ENCODE results near the gene GPR35.

Gene GPR35, protein sequence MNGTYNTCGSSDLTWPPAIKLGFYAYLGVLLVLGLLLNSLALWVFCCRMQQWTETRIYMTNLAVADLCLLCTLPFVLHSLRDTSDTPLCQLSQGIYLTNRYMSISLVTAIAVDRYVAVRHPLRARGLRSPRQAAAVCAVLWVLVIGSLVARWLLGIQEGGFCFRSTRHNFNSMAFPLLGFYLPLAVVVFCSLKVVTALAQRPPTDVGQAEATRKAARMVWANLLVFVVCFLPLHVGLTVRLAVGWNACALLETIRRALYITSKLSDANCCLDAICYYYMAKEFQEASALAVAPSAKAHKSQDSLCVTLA

DNA sequence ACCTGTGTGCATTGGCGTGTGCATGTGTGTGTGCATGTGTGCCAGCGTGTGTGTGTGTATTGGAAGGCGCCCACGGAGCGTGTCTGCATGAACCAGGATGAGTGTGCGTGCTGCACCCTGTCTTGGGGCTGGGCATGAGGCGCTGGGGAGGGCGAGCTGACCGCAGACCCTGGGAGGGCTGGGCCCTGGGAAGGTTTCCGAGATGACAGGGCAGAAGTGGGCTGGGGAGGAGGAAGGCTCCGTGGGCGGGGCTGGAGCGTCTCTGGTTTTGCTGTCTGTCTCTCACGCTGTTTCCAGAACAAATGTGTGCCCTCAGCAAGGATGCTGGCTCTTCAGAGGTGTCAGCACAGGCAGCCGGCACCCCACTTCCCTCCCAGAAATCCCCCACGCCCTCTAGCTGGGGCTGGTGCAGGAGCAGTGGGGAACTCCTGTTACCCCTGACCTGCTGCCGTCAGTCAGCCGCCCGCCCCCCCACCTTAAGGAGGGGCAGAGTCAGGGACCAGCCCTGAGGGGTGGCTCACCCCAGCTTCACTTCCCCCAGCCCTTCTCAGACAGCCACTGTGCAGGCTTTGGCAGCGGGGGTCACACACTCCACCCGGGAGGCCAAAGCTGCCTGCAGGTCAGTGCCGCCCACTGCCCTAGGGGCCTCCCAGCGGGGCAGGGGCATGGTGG lies at the start of gene GPR35:
Gene GPR35 (plus strand): TSS at position 531 of the 672 bp plus-strand sequence. CDS start 4,473 bp downstream, outside the sequence.
- CTCF ChIA-PET: no interaction called here
- POLR2A ChIA-PET: no interaction called here
- no peak for DNase-seq (ENCODE audit: extremely low spot score)
- TF ChIP-seq FOXK2 (IDR thresholded peaks at IDR 0.05) (no peak), NFRKB (IDR thresholded peaks at IDR 0.05) (no peak)

DNA sequence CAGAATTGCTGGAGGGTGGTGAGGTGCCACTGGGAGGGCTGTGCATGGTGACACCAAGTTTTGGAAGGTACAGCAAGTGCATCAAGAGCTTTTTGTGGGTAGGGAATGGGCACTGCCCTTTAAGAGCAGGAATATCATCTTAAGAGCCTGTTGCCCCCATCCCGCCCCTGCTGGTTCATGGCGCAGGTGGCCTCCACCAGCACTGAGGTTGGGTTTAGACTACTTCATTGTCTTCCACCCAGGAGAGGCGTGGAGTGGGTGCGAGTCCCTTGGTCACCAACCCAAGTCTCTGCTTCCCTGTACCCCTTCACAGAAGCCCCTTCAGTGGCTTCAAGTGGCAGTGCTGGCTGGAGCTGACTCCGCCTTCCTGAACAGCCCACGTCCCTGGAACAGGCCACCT lies 49.2 kb upstream of the GPR35 start:
- POLR2A ChIA-PET: interaction anchor here (2.8 kb wide), 1 partner anchor 10 kb away, joined by 15 read pairs; the partner anchor contains the start of gene CAPN10
- TF ChIP-seq CTBP1 (IDR thresholded peaks at IDR 0.05; ENCODE audit: borderline replicate concordance): no peak
- no peak for TF ChIP-seq HDGF (IDR thresholded peaks at IDR 0.05; ENCODE audit: borderline replicate concordance)
- no peak for TF ChIP-seq FOXA1 (IDR thresholded peaks at IDR 0.05)
- CTCF ChIA-PET: no interaction called here
- DNase-seq (ENCODE audit: extremely low spot score): no peak

DNA sequence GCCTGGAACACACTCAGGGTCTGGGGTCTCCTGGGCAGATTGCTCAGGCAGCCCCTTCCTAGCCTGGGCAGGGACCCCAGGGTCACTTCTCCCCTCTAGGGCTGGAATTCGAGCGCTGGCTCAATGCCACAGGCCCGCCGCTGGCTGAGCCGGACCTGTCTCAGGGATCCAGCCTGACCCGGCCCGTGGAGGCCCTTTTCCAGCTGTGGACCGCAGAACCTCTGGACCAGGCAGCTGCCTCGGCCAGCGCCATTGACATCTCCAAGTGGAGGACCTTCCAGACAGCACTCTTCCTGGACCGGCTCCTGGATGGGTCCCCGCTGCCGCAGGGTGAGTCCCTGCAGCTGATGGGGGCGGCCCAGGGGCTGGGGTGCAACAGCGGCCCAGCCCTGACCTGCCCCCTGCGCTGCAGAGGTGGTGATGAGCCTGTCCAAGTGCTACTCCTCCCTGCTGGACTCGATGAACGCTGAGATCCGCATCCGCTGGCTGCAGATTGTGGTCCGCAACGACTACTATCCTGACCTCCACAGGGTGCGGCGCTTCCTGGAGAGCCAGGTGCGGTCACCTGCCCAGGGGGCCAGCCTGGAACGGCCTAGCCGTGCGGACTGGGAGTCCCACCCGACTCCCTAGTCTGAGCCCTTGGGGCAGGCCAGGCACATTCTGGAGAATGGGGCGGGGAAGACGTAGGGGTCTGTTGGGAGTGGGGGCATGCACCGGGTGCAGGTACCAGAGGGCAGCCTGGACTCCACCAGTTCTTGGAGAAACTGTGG lies 48.7 kb upstream of the GPR35 start:
- TF ChIP-seq NFRKB (IDR thresholded peaks at IDR 0.05): no peak
- no peak for TF ChIP-seq L3MBTL2 (conservative IDR thresholded peaks at IDR 0.05)
- no peak for TF ChIP-seq FOXM1 (IDR thresholded peaks at IDR 0.05; ENCODE audit: borderline replicate concordance)
- TF ChIP-seq CTBP1 (IDR thresholded peaks at IDR 0.05; ENCODE audit: borderline replicate concordance): no peak
- no peak for TF ChIP-seq SP1 (IDR thresholded peaks at IDR 0.05)
- no peak for TF ChIP-seq TARDBP (IDR thresholded peaks at IDR 0.05)
- TF ChIP-seq ZNF384 (IDR thresholded peaks at IDR 0.05): no peak
- TF ChIP-seq FOXK2 (IDR thresholded peaks at IDR 0.05): no peak
- no peak for DNase-seq (ENCODE audit: extremely low spot score)
- POLR2A ChIA-PET: interaction anchor here (2.8 kb wide), 1 partner anchor 10 kb away, joined by 15 read pairs; the partner anchor contains the start of gene CAPN10
- CTCF ChIA-PET: no interaction called here

DNA sequence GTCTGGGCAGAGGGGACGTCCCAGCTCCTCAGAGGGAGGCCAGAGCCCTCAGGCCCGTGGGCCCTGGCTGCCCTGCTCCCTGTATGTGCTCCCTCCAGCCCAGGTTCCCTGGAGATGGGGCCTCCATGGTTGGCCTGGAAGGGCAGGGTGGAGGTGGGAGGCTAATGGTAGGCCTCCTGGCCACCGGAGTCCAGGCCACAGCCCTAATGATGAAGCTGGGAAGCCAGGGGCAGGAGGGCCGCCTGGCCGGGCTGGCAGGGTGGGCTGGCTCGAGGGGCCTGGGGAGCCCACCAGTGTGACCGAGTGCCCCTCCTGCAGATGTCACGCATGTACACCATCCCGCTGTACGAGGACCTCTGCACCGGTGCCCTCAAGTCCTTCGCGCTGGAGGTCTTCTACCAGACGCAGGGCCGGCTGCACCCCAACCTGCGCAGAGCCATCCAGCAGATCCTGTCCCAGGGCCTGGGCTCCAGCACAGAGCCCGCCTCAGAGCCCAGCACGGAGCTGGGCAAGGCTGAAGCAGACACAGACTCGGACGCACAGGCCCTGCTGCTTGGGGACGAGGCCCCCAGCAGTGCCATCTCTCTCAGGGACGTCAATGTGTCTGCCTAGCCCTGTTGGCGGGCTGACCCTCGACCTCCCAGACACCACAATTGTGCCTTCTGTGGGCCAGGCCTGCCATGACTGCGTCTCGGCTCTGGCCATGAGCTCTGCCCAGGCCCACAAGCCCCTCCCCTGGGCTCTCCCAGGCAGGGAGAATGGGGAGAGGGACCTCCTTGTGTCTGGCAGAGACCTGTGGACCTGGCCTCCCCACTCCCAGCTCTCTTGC lies 47.8 kb upstream of the GPR35 start:
- ChIA-PET CTCF (no interaction called here), POLR2A (interaction anchor here (2.8 kb wide), 1 partner anchor 9 kb away, joined by 15 read pairs; the partner anchor contains the start of gene CAPN10)
- TF ChIP-seq FOXK2 (IDR thresholded peaks at IDR 0.05): no peak
- TF ChIP-seq TARDBP (IDR thresholded peaks at IDR 0.05): no peak
- DNase-seq (ENCODE audit: extremely low spot score): no peak

DNA sequence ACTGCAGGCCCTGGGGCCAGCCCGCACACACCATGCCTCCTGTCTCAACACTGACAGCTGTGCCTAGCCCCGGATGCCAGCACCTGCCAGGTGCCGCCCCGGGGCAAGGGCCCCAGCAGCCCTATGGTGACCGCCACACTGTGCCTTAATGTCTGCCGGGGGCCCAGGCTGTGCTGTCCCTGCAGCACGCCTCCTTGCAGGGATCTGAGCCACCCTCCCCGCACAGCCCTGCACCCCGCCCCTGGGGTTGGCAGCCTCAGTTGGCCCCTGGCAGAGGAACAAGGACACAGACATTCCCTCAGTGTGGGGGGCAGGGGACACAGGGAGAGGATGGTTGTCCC lies 47.2 kb upstream of the GPR35 start:
- ChIA-PET POLR2A (interaction anchor here (2.8 kb wide), 1 partner anchor 8 kb away, joined by 15 read pairs; the partner anchor contains the start of gene CAPN10), CTCF (no interaction called here)
- no peak for DNase-seq (ENCODE audit: extremely low spot score)
- TF ChIP-seq NFRKB (IDR thresholded peaks at IDR 0.05) (no peak), ARNT (IDR thresholded peaks at IDR 0.05) (no peak)

DNA sequence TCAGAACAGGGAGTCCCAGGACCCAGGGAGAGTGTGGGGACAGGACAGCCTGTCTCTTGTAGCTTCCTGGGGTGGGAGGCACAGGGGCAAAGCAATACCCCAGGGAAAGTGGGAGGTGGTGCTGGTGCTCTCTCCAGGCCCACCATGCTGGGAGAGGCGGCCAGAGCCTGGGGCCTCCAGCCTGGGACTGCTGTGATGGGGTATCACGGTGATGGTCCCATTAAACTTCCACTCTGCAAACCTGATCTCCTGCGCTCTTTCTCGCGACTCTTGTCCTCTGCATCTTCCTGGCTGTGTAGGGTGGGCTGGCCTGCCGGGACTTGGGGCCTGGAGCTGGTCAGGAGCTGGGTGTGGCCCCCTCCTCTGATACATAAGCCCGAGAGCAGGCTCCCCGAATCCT lies 46.8 kb upstream of the GPR35 start:
- ChIA-PET CTCF (no interaction called here), POLR2A (interaction anchor here (2.8 kb wide), 1 partner anchor 8 kb away, joined by 15 read pairs; the partner anchor contains the start of gene CAPN10)
- TF ChIP-seq HDGF (IDR thresholded peaks at IDR 0.05; ENCODE audit: borderline replicate concordance) (no peak), ELF4 (IDR thresholded peaks at IDR 0.05) (no peak), SUZ12 (IDR thresholded peaks at IDR 0.05) (no peak), ARNT (IDR thresholded peaks at IDR 0.05) (no peak), BHLHE40 (IDR thresholded peaks at IDR 0.05; ENCODE audit: borderline replicate concordance) (no peak)
- no peak for DNase-seq (ENCODE audit: extremely low spot score)

DNA sequence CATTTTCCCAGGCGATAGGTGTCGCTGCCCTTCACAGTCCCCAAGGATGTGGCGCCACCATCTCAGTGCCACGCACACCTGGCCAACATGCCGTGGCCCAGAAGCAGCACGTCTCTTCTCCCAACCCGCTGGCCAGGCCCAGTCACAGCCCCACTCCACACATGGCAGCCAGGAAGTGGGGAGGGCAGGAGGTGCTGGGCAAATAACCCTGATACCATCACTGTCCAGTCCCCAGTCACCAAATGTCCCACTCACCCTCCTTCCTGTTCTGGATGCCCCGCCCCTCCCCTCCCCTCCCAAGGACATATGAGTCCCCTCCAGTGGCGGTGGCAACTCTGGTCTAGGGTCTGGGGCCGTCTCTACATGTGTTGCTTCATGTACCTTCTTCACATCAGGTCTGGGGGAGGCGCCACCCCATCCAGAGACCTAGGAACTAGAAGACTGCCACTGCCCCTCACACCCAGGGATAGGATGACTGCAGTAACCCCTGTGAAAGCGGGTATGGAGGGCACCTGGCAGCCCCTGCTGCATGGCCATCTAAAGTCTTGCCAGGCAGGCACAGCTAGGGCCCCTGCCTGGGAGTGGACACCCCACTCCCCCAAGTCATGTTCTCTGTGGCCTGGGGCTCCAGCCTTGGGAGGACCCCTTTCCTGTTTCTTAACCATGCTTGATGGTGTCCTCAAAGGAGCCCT lies 46.1 kb upstream of the GPR35 start:
- ChIA-PET POLR2A (no interaction called here), CTCF (no interaction called here)
- TF ChIP-seq FOXK2 (IDR thresholded peaks at IDR 0.05) (no peak), BHLHE40 (IDR thresholded peaks at IDR 0.05; ENCODE audit: borderline replicate concordance) (no peak), ELF4 (IDR thresholded peaks at IDR 0.05) (no peak), FOXM1 (IDR thresholded peaks at IDR 0.05; ENCODE audit: borderline replicate concordance) (no peak), TARDBP (IDR thresholded peaks at IDR 0.05) (no peak), NFRKB (IDR thresholded peaks at IDR 0.05) (no peak), FOXA1 (IDR thresholded peaks at IDR 0.05) (no peak), SUZ12 (IDR thresholded peaks at IDR 0.05) (no peak), SP1 (IDR thresholded peaks at IDR 0.05) (no peak), ARNT (IDR thresholded peaks at IDR 0.05) (no peak), ZNF384 (IDR thresholded peaks at IDR 0.05) (no peak), L3MBTL2 (conservative IDR thresholded peaks at IDR 0.05) (no peak), LEF1 (IDR thresholded peaks at IDR 0.05; ENCODE audit: borderline replicate concordance) (no peak), HDGF (IDR thresholded peaks at IDR 0.05; ENCODE audit: borderline replicate concordance) (no peak), CTBP1 (IDR thresholded peaks at IDR 0.05; ENCODE audit: borderline replicate concordance) (no peak)
- TF ChIP-seq, protein P1, sequence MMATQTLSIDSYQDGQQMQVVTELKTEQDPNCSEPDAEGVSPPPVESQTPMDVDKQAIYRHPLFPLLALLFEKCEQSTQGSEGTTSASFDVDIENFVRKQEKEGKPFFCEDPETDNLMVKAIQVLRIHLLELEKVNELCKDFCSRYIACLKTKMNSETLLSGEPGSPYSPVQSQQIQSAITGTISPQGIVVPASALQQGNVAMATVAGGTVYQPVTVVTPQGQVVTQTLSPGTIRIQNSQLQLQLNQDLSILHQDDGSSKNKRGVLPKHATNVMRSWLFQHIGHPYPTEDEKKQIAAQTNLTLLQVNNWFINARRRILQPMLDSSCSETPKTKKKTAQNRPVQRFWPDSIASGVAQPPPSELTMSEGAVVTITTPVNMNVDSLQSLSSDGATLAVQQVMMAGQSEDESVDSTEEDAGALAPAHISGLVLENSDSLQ (IDR thresholded peaks at IDR 0.05): no peak
- no peak for DNase-seq (ENCODE audit: extremely low spot score)

All from HEK293T (cell line).